ENCODE results near the gene MTG1. TPM values are rescaled to one million over a fixed set of nuclear protein-coding genes. Genes with fewer than 3 reads are reported as not detected.
"Not testable (repeated sequence)": the region's sequence is repeated elsewhere in the genome, so short reads cannot be mapped to it uniquely, and the experiment has no call there.

The MTG1 gene
- total RNA-seq, 1 donor from 2014 or later: 23.4 TPM

GRCh38 chr10:133424102-133424501 lies 30.1 kb downstream of the MTG1 start:
- peak; percentile 29 for DNase-seq

GRCh38 chr10:133424601-133425000 lies 30.6 kb downstream of the MTG1 start, which contains the start of gene SPRN:
TSS of gene SPRN (minus strand) at chr10:133424625. CDS start at chr10:133423681, 944 bp downstream.
- not testable (repeated sequence) for DNase-seq

- not testable (repeated sequence) for DNase-seq
Observed at GRCh38 chr10:133429571-133429970, 35.6 kb downstream of the MTG1 start.

- DNase-seq: not testable (repeated sequence)
Observed at GRCh38 chr10:133431888-133432613, 38.1 kb downstream of the MTG1 start.

GRCh38 chr10:133432789-133433188 lies 38.8 kb downstream of the MTG1 start:
- not testable (repeated sequence) for DNase-seq

- no peak for DNase-seq
Observed at GRCh38 chr10:133438711-133439273, 44.8 kb downstream of the MTG1 start.

GRCh38 chr10:133439517-133440461 lies 45.8 kb downstream of the MTG1 start:
- DNase-seq: no peak

- no peak for DNase-seq
Observed at GRCh38 chr10:133440633-133441285, 46.8 kb downstream of the MTG1 start.

- DNase-seq: not testable (repeated sequence)
Observed at GRCh38 chr10:133441356-133441755, 47.4 kb downstream of the MTG1 start.

- no peak for DNase-seq
Observed at GRCh38 chr10:133441780-133442179, 47.8 kb downstream of the MTG1 start.

- no peak for DNase-seq
Observed at GRCh38 chr10:133442191-133442966, 48.4 kb downstream of the MTG1 start.

GRCh38 chr10:133442967-133443924 lies 49.3 kb downstream of the MTG1 start:
- DNase-seq: no peak

GRCh38 chr10:133444342-133445267 lies 50.6 kb downstream of the MTG1 start:
- DNase-seq: no peak

GRCh38 chr10:133445268-133445732 lies 51.3 kb downstream of the MTG1 start:
- no peak for DNase-seq

- no peak for DNase-seq
Observed at GRCh38 chr10:133445751-133446708, 52.1 kb downstream of the MTG1 start.

- no peak for DNase-seq
Observed at GRCh38 chr10:133446979-133447378, 53.0 kb downstream of the MTG1 start.

GRCh38 chr10:133448120-133448519 lies 54.2 kb downstream of the MTG1 start:
- DNase-seq: no peak

- DNase-seq: no peak
Observed at GRCh38 chr10:133451346-133451745, 57.4 kb downstream of the MTG1 start.
